Stimulated activated naive CD4-positive, alpha-beta T cell (primary cell): Measurements from ENCODE around the gene NLN.

Experiments used
- DNase-seq, 6 experiments: peaks; one replicate each; lab custom pipeline; 2025; lab: John Stamatoyannopoulos, UW

NLN gene

GRCh38 chr5:65873181-65873750 is 151.3 kb downstream of the NLN start:
- DNase-seq: no peak

- DNase-seq: no peak
Observed at GRCh38 chr5:65874241-65874640, 152.2 kb downstream of the NLN start.

GRCh38 chr5:65876496-65876895 is 154.5 kb downstream of the NLN start:
- DNase-seq: no peak

GRCh38 chr5:65876970-65877369 is 155.0 kb downstream of the NLN start:
- no peak for DNase-seq
